Measurements from ENCODE around the gene TNS4.

DNA sequence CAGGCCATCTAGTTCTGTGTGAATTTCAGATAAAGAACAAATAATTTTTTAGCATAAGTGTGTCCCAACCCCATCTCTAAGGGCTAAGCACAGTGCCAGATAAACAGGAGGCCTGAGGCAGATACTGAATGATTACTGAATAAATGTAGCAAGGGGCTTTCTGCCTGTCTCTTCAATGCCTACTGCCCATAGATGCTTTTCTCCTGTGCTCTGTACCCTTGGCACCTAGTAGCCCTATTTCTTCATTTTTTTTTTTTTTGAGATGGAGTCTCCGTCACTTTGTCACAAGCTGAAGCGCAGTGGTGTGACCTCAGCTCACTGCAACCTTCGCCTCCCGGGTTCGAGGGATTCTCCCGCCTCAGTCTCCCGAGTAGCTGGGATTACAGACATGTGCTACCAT is 32.9 kb downstream of the TNS4 start:
- TF ChIP-seq POLR2A (IDR thresholded peaks at IDR 0.05; ENCODE audit: low read depth, low read length) (no peak), POLR2AphosphoS5 (IDR thresholded peaks at IDR 0.05; ENCODE audit: low read depth, low read length) (no peak)

Measured in GM12891 (cell line).